Bronchial epithelial cell (primary cell): Measurements from ENCODE around the gene RASA2. TPM values are rescaled to one million over a fixed set of nuclear protein-coding genes. Genes with fewer than 3 reads are reported as not detected.

Experiments
- DNase-seq: peaks from one replicate; pipeline ENCODE4 v3.0.0-alpha.2; 2010; ENCODE audit warnings: low read depth
- FAIRE-seq: peaks from 2 replicates; lab custom pipeline; 2011; peaks lifted over from hg19 to GRCh38; lab: Jason Lieb, UNC
- H3K27me3 ChIP-seq: 2 replicates; pipeline ENCODE4 v1.5.1; 2011; ENCODE audit warnings: low read length; ENCODE audit not compliant: control insufficient read depth, insufficient read depth
- H3K36me3 ChIP-seq: 2 replicates; pipeline ENCODE4 v1.5.1; 2011; ENCODE audit warnings: low read length; ENCODE audit not compliant: control insufficient read depth, insufficient read depth
- H3K4me3 ChIP-seq: 2 replicates; pipeline ENCODE4 v1.5.1; 2011; ENCODE audit warnings: mild to moderate bottlenecking, low read depth, low read length, control low read depth
- total RNA-seq: library from RNA; depleted of rRNA; stranded (reverse); fragments of >200 nt; gene quantifications from 2 replicates; pipeline ENCODE4 v1.2.1, GENCODE V29; 2014
- TF ChIP-seq, protein P1 (sequence below): IDR thresholded peaks from 2 replicates; pipeline ENCODE4 v1.5.1; 2011; ENCODE audit warnings: mild to moderate bottlenecking, moderate library complexity, low read length, control low read depth, inconsistent platforms; ENCODE audit not compliant: insufficient read depth, severe bottlenecking

Gene RASA2
- total RNA-seq, 1 donor from 2014 or later = 11.8 TPM

DNA sequence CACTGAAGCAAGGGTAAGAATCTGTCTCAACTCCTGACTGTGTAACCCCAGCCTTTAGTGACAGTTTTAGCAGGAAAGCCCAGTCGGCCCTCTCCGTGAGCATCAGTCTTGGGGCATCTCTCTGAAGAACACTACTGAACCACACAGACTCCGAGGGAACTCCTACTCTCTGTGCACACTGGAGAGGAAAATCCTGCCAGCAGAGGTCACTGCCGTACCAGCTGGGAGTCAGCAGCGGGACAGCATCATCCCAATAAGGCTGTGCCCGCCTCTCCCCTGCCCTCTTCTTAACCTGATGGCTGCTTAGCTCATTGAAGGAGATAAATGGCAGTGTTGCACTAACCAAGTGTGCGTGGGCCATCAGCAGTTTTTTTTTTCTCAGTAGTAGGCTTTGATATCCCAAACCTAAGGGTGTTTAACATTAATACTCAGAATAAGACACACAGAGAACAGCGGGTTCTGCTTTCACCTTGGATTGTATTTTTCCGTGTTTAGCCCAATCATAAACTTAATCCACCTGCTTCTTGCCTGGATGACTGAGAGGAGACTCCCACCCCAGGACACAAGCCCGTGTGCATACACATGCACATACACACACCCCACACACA lies 26.6 kb upstream of the RASA2 start:
- no peaks in the 10 kb centered on the region for H3K27me3 ChIP-seq
- no peak for FAIRE-seq

DNA sequence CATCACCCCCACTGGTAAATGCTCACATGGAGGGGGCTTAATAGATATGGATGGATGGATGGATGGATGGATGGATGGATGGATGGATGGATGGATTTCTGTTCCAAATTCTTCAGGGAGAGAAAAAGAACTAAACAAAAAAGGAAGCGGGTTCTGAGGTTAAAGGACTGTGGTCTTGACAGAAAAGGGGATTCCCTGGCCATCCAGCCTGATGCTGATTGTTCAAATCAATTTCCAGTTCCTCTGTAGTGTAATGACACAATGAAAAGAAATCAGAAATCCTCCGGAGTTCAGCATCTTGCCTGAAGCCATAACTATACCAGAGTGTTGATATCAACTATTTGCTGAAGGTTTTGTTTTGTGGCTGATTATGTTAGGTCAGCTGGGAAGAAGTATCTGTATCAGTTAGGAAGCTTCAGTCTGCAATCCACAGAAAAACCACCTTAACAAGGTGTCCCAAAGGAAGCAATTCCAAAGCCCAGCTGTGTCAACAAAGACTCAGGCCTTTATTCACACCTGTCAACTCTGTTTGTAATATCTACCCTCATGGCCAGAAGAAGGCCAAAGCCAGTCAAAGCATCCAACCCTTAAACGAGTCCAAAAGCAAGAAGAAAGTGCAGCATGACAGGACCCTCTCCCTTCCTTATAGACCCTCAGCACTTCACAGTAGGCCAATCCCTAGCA lies 24.5 kb upstream of the RASA2 start:
- Histone ChIP-seq H3K27me3 (no peaks in the 10 kb centered on the region), H3K4me3 (no peak overlapping the region), H3K36me3 (no peaks in the 10 kb centered on the region)
- no peak for FAIRE-seq
- TF ChIP-seq, protein P1, sequence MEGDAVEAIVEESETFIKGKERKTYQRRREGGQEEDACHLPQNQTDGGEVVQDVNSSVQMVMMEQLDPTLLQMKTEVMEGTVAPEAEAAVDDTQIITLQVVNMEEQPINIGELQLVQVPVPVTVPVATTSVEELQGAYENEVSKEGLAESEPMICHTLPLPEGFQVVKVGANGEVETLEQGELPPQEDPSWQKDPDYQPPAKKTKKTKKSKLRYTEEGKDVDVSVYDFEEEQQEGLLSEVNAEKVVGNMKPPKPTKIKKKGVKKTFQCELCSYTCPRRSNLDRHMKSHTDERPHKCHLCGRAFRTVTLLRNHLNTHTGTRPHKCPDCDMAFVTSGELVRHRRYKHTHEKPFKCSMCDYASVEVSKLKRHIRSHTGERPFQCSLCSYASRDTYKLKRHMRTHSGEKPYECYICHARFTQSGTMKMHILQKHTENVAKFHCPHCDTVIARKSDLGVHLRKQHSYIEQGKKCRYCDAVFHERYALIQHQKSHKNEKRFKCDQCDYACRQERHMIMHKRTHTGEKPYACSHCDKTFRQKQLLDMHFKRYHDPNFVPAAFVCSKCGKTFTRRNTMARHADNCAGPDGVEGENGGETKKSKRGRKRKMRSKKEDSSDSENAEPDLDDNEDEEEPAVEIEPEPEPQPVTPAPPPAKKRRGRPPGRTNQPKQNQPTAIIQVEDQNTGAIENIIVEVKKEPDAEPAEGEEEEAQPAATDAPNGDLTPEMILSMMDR = no peak
- DNase-seq = no peak

More for the DNA sequence above, 26.6 kb upstream of the RASA2 start:
- Histone ChIP-seq H3K4me3 (no peak overlapping the region), H3K36me3 (no peaks in the 10 kb centered on the region)
- DNase-seq = peak; percentile 72
- TF ChIP-seq, protein P1 = peak; percentile 89

DNA sequence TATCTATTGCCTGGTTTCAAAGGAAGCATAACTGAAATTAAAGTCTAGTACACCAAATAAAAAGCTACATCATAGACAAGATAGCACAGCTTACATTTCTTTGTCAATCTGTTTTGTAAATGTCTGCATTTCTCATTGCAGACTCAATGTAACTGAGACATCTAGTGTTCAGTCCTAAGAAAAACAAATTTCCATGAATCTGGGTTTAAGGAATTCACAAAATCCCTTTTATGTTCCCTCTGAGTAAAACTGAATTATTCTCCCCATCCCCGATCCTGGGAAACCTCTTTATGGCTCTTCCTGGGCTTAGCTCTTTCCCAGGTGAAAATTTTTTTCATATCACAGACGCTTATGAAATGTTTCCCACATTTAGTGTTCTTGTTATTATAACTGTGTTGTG lies 21.6 kb upstream of the RASA2 start:
- no peak for DNase-seq
- H3K27me3 ChIP-seq = no peaks in the 10 kb centered on the region
- TF ChIP-seq, protein P1 = no peak
- no peak overlapping the region for H3K4me3 ChIP-seq
- no peaks in the 10 kb centered on the region for H3K36me3 ChIP-seq
- FAIRE-seq = no peak

DNA sequence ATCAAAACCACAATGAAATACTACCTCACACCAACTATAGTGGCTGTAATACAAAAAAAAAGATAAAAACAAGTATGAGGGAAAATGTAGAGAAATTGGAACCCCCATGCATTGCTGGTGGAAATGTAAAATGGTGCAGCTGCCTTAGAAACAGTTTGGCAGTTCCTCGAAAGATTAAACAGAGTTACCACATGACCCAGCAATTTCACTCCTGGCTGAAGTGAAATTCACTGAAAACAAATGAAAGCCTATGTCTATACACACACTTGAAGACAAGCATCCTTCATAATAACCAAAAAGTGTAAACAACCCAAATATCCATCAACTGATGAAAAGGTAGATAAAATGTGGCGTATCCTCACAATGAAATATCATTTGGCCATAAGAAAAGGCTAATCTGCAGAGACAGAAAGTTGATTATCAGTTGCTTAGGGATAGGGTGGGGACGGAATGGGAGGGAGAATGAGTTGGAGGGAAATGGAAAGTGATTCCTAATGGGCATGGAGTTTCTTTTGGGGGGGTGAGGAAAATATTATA lies 20.1 kb upstream of the RASA2 start:
- H3K36me3 ChIP-seq = no peaks in the 10 kb centered on the region
- DNase-seq (no peak), FAIRE-seq (no peak)
- H3K27me3 ChIP-seq = no peaks in the 10 kb centered on the region
- no peak overlapping the region for H3K4me3 ChIP-seq
- TF ChIP-seq, protein P1 = no peak

DNA sequence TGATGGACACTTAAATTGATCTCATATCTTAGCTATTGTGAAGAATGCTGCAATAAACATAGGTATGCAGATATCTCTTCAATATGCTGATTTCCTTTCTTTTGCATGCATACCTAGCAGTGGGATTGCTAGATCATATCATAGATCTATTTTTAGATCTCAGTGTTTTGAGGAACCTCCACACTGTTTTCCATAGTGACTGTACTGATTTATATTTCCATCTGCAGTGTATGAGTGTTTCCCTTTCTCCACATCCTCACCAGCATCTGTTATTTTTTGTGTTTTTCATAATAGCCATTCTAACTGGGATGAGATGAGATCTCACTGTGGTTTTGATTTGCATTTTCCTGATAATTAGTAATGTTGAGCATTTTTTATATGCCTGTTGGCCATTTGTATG lies 17.1 kb upstream of the RASA2 start:
- H3K4me3 ChIP-seq = no peak overlapping the region
- FAIRE-seq = no peak
- TF ChIP-seq, protein P1 = no peak
- no peaks in the 10 kb centered on the region for H3K27me3 ChIP-seq
- no peaks in the 10 kb centered on the region for H3K36me3 ChIP-seq
- DNase-seq = no peak
